LHCN-M2 (cell line): Measurements from ENCODE around the gene WNT3. TPM values are rescaled to one million over a fixed set of nuclear protein-coding genes. Genes with fewer than 3 reads are reported as not detected.
"Not testable (repeated sequence)": the region's sequence is repeated elsewhere in the genome, so short reads cannot be mapped to it uniquely, and the experiment has no call there.

Source experiments
- DNase-seq: peaks from one replicate; pipeline ENCODE4 v3.0.0-alpha.2; 2012; ENCODE audit warnings: low read depth
- polyA plus RNA-seq: library from polyadenylated mRNA; unstranded; fragments of >200 nt; gene quantifications from one replicate; pipeline ENCODE4 v1.2.1, GENCODE V29; 2012; ENCODE audit warnings: missing spikeins
- total RNA-seq: library from RNA; depleted of rRNA; stranded (reverse); fragments of >200 nt; gene quantifications from 2 replicates; pipeline ENCODE4 v1.2.3, GENCODE V29; 2014; rRNA removed

The WNT3 gene
- total RNA-seq, result 0.57 and 1.0 TPM in 2 replicates
- 1.1 TPM for polyA plus RNA-seq

GRCh38 chr17:46818316-46818928, at the start of gene WNT3:
WNT3 (minus strand) TSS chr17:46818692; CDS start chr17:46818597, 95 bp downstream.
- DNase-seq, result no peak

GRCh38 chr17:46866747-46867146, 48.3 kb upstream of the WNT3 start:
- no peak for DNase-seq

GRCh38 chr17:46866325-46866724, 47.8 kb upstream of the WNT3 start:
- no peak for DNase-seq

- DNase-seq, result no peak
Observed at GRCh38 chr17:46865100-46865499, 46.6 kb upstream of the WNT3 start.

GRCh38 chr17:46863383-46864121, 45.1 kb upstream of the WNT3 start:
- no peak for DNase-seq

GRCh38 chr17:46862949-46863348, 44.5 kb upstream of the WNT3 start:
- no peak for DNase-seq

- DNase-seq, result no peak
Observed at GRCh38 chr17:46859996-46860395, 41.5 kb upstream of the WNT3 start.

- no peak for DNase-seq
Observed at GRCh38 chr17:46857600-46857999, 39.1 kb upstream of the WNT3 start.

- DNase-seq, result no peak
Observed at GRCh38 chr17:46854948-46855347, 36.5 kb upstream of the WNT3 start.

- no peak for DNase-seq
Observed at GRCh38 chr17:46854515-46854914, 36.0 kb upstream of the WNT3 start.

GRCh38 chr17:46853896-46854444, 35.5 kb upstream of the WNT3 start:
- DNase-seq, result no peak

GRCh38 chr17:46851029-46851741, 32.7 kb upstream of the WNT3 start, which contains the start of gene WNT9B:
WNT9B (plus strand) TSS chr17:46851583; CDS start chr17:46851639, 56 bp downstream.
- DNase-seq, result no peak

GRCh38 chr17:46850688-46851028, 32.2 kb upstream of the WNT3 start:
- no peak for DNase-seq

GRCh38 chr17:46848534-46848933, 30.0 kb upstream of the WNT3 start:
- no peak for DNase-seq

GRCh38 chr17:46847204-46848191, 29.0 kb upstream of the WNT3 start:
- no peak for DNase-seq

- no peak for DNase-seq
Observed at GRCh38 chr17:46842835-46843234, 24.3 kb upstream of the WNT3 start.

GRCh38 chr17:46841561-46842379, 23.3 kb upstream of the WNT3 start:
- DNase-seq, result no peak

- not testable (repeated sequence) for DNase-seq
Observed at GRCh38 chr17:46840596-46840995, 22.1 kb upstream of the WNT3 start.

GRCh38 chr17:46839211-46839610, 20.7 kb upstream of the WNT3 start:
- DNase-seq, result no peak

- DNase-seq, result no peak
Observed at GRCh38 chr17:46837521-46837920, 19.0 kb upstream of the WNT3 start.
